ENCODE results near the gene IGFN1.
A peak's percentile ranks its signal among the peaks of the same experiment; 100 is the strongest.

IGFN1 gene

GRCh38 chr1:201164645-201165044 lies 26.0 kb upstream of the IGFN1 start:
- no peak for DNase-seq

GRCh38 chr1:201167041-201167991 lies 23.3 kb upstream of the IGFN1 start:
- DNase-seq, result no peak

- DNase-seq, result no peak
These were observed 21.4 kb upstream of the IGFN1 start for GRCh38 chr1:201169203-201169602.

- DNase-seq, result no peak
These were observed 20.6 kb upstream of the IGFN1 start for GRCh38 chr1:201169971-201170532.

- peak; percentile 90 for DNase-seq
These were observed 20.0 kb upstream of the IGFN1 start for GRCh38 chr1:201170533-201171062.

- peak; percentile 82 for DNase-seq
These were observed 19.3 kb upstream of the IGFN1 start for GRCh38 chr1:201171063-201172036.

GRCh38 chr1:201172326-201172725 lies 18.3 kb upstream of the IGFN1 start:
- DNase-seq, result no peak

- DNase-seq, result no peak
These were observed 17.5 kb upstream of the IGFN1 start for GRCh38 chr1:201172999-201173610.

- DNase-seq, result no peak
These were observed 16.9 kb upstream of the IGFN1 start for GRCh38 chr1:201173736-201174135.

GRCh38 chr1:201175820-201176500 lies 14.7 kb upstream of the IGFN1 start:
- no peak for DNase-seq

- no peak for DNase-seq
These were observed 13.7 kb upstream of the IGFN1 start for GRCh38 chr1:201176940-201177339.

GRCh38 chr1:201178718-201179117 lies 11.9 kb upstream of the IGFN1 start:
- no peak for DNase-seq

GRCh38 chr1:201180141-201180540 lies 10.5 kb upstream of the IGFN1 start:
- DNase-seq, result no peak

- no peak for DNase-seq
These were observed 9.7 kb upstream of the IGFN1 start for GRCh38 chr1:201180901-201181300.

GRCh38 chr1:201181323-201181722 lies 9.3 kb upstream of the IGFN1 start:
- DNase-seq, result no peak

- no peak for DNase-seq
These were observed 8.9 kb upstream of the IGFN1 start for GRCh38 chr1:201181726-201182125.

- DNase-seq, result no peak
These were observed 7.4 kb upstream of the IGFN1 start for GRCh38 chr1:201183209-201183608.

GRCh38 chr1:201183753-201184152 lies 6.9 kb upstream of the IGFN1 start:
- no peak for DNase-seq

GRCh38 chr1:201184307-201185122 lies 6.1 kb upstream of the IGFN1 start:
- DNase-seq, result no peak

GRCh38 chr1:201185123-201185453 lies 5.5 kb upstream of the IGFN1 start:
- DNase-seq, result no peak

- no peak for DNase-seq
These were observed 5.0 kb upstream of the IGFN1 start for GRCh38 chr1:201185527-201186128.

All from activated CD8-positive, alpha-beta memory T cell treated with anti-CD3 and anti-CD28 coated beads, Interleukin-2, amount 50 U/mL, for 48 hours (primary cell).